IMR-90 (cell line): ENCODE data around the gene SAMM50. TPM values are rescaled to one million over a fixed set of nuclear protein-coding genes. Genes with fewer than 3 reads are reported as not detected.

ENCODE experiments used
- ATAC-seq: fragments of 200-7000 bp; cut with Tn5 transposase; 2 replicates; pipeline ENCODE4 v1.9.1; 2020; ENCODE audit warnings: low read depth, mild to moderate bottlenecking, moderate library complexity
- BruUV-seq: library from RNA; stranded (reverse); fragments of 400-500 nt; replicated peaks from 2 replicates; lab custom pipeline; 2021; lab: Mats Ljungman, UMichigan
- CTCF ChIA-PET: fragments of 300-600 bp; formaldehyde crosslinking; extraction: SDS; loops from one replicate; lab custom pipeline; 2021; ENCODE audit warnings: antibody characterized with exemption; lab: Yijun Ruan, JAX
- POLR2A ChIA-PET: fragments of 300-600 bp; sonication (Branson Sonifier 250); formaldehyde crosslinking; loops from one replicate; lab custom pipeline; 2022; ENCODE audit warnings: antibody characterized with exemption; ENCODE audit not compliant: unreplicated experiment; lab: Charles Lee
- DNase-seq: peaks from one replicate; pipeline ENCODE4 v3.0.0; 2013
- H2AFZ ChIP-seq: replicated peaks from 2 replicates; pipeline ENCODE3; 2013; ENCODE audit warnings: low read length, mild to moderate bottlenecking; ENCODE audit not compliant: poor library complexity
- H2AK5ac ChIP-seq: 2 replicates; pipeline ENCODE4 v1.6.1; 2013; ENCODE audit warnings: low read depth, low read length, inconsistent platforms
- H2AK9ac ChIP-seq: replicated peaks from 2 replicates; pipeline ENCODE3; 2013; ENCODE audit warnings: mild to moderate bottlenecking, low read depth, low read length, moderate library complexity; ENCODE audit not compliant: poor library complexity
- H2BK120ac ChIP-seq: 2 replicates; pipeline ENCODE4 v1.6.1; 2013; ENCODE audit warnings: low read depth, low read length, inconsistent platforms
- H2BK15ac ChIP-seq: 3 replicates; pipeline ENCODE4 v1.6.1; 2013; ENCODE audit warnings: low read depth, low read length, inconsistent platforms
- H2BK20ac ChIP-seq: 2 replicates; pipeline ENCODE4 v1.6.1; 2013; ENCODE audit warnings: low read depth, mild to moderate bottlenecking, inconsistent platforms, low read length, moderate library complexity
- H2BK5ac ChIP-seq: 2 replicates; pipeline ENCODE4 v1.6.1; 2013; ENCODE audit warnings: mild to moderate bottlenecking, low read depth, low read length, inconsistent platforms; ENCODE audit not compliant: poor library complexity, severe bottlenecking
- H3K14ac ChIP-seq: replicated peaks from 2 replicates; pipeline ENCODE4 v1.6.1; 2013; ENCODE audit warnings: low read depth, low read length, inconsistent platforms
- H3K18ac ChIP-seq: 2 replicates; pipeline ENCODE4 v1.6.1; 2013; ENCODE audit warnings: low read depth, low read length, control low read depth
- H3K23ac ChIP-seq: 2 replicates; pipeline ENCODE4 v1.6.1; 2013; ENCODE audit warnings: low read depth, low read length, inconsistent platforms
- H3K27ac ChIP-seq: 2 replicates; pipeline ENCODE4 v1.5.1; 2013; ENCODE audit warnings: mild to moderate bottlenecking, control low read depth, low read length; ENCODE audit not compliant: insufficient read depth
- H3K27me3 ChIP-seq: 2 replicates; pipeline ENCODE4 v1.6.1; 2013; ENCODE audit warnings: low read length; ENCODE audit not compliant: control insufficient read depth, insufficient read depth
- H3K36me3 ChIP-seq: 2 replicates; pipeline ENCODE4 v1.6.1; 2013; ENCODE audit warnings: low read length, mixed read lengths; ENCODE audit not compliant: control insufficient read depth, insufficient read depth
- H3K4ac ChIP-seq: 2 replicates; pipeline ENCODE4 v1.6.1; 2013; ENCODE audit warnings: low read depth, low read length, inconsistent platforms
- H3K4me1 ChIP-seq: 2 replicates; pipeline ENCODE4 v1.6.1; 2013; ENCODE audit warnings: low read length, mixed read lengths; ENCODE audit not compliant: control insufficient read depth, insufficient read depth
- H3K4me2 ChIP-seq: 2 replicates; pipeline ENCODE4 v1.6.1; 2013; ENCODE audit warnings: low read depth, mild to moderate bottlenecking, control low read depth, low read length, moderate library complexity
- H3K4me3 ChIP-seq: 2 replicates; pipeline ENCODE4 v1.5.1; 2013; ENCODE audit warnings: low read depth, mild to moderate bottlenecking, control low read depth, low read length, moderate library complexity; ENCODE audit not compliant: insufficient read depth
- H3K56ac ChIP-seq: 2 replicates; pipeline ENCODE4 v1.6.1; 2013; ENCODE audit warnings: low read length, inconsistent platforms; ENCODE audit not compliant: insufficient read depth; ENCODE audit errors: extremely low read depth
- H3K79me1 ChIP-seq, 2 experiments: 2 replicates each; pipeline ENCODE4 v1.6.1; 2013; ENCODE audit warnings: low read length in 2 of 2, inconsistent platforms in 1 of 2, low read depth in 1 of 2
- H3K9ac ChIP-seq: 2 replicates; pipeline ENCODE4 v1.6.1; 2013; ENCODE audit warnings: low read depth, low read length, control low read depth
- H3K9me1 ChIP-seq: 2 replicates; pipeline ENCODE4 v1.6.1; 2013; ENCODE audit warnings: low read length, inconsistent platforms; ENCODE audit not compliant: insufficient read depth
- H3K9me3 ChIP-seq: 2 replicates; pipeline ENCODE4 v1.6.1; 2013; ENCODE audit warnings: low read length; ENCODE audit not compliant: control insufficient read depth, insufficient read depth
- H4K20me1 ChIP-seq: 2 replicates; pipeline ENCODE4 v1.6.1; 2013; ENCODE audit warnings: low read length, inconsistent platforms; ENCODE audit not compliant: insufficient read depth
- H4K5ac ChIP-seq: 2 replicates; pipeline ENCODE4 v1.6.1; 2013; ENCODE audit warnings: mild to moderate bottlenecking, low read depth, low read length, control low read depth
- H4K8ac ChIP-seq, 2 experiments: 2 replicates each; pipeline ENCODE4 v1.6.1; 2013; ENCODE audit warnings: low read depth in 2 of 2, low read length in 2 of 2, control low read depth in 1 of 2, inconsistent platforms in 1 of 2
- H4K91ac ChIP-seq: 2 replicates; pipeline ENCODE4 v1.6.1; 2013; ENCODE audit warnings: low read depth, low read length, inconsistent platforms; ENCODE audit not compliant: insufficient read depth
- FOS ChIP-seq: fragments of 150-350 bp; IDR thresholded peaks from 2 replicates; pipeline ENCODE4 v1.6.1; 2016; ENCODE audit warnings: low read depth, low read length
- MAFK ChIP-seq: IDR thresholded peaks from 2 replicates; pipeline ENCODE4 v1.6.1; 2012; ENCODE audit warnings: low read depth, low read length, improper control_type of control experiment
- POLR2A ChIP-seq: IDR thresholded peaks from 2 replicates; pipeline ENCODE4 v1.6.1; 2012; ENCODE audit warnings: mild to moderate bottlenecking, low read depth, low read length
- WGBS, 2 experiments: methylation state at CpG; one replicate each; pipeline versions ENCODE4 v1.1.5 to v1.1.7; 2013; ENCODE audit warnings: missing lambda C conversion rate in 2 of 2; ENCODE audit not compliant: insufficient read length in 1 of 2; ENCODE audit errors: extremely low coverage in 2 of 2; 5-methylcytosine and 5-hydroxymethylcytosine counted together
- dilution Hi-C: fragments of 300-500 bp; cut with HindIII; formaldehyde crosslinking; loops from one replicate; pipeline ENCODE4 v1.14.3; 2018; ENCODE audit warnings: low sequenced_read_pairs; ENCODE audit not compliant: unreplicated experiment
- in situ Hi-C: fragments of 300-500 bp; cut with MboI; formaldehyde crosslinking; loops from 3 replicates; pipeline ENCODE4 v1.14.3; 2019; ENCODE audit warnings: low sequenced_read_pairs, inconsistent platforms, mixed read lengths
- intact Hi-C: fragments of 100-400 bp; cut with micrococcal nuclease; formaldehyde crosslinking; loops from 2 replicates; pipeline ENCODE4 v1.10.0; 2022
- polyA plus RNA-seq, 3 experiments: library from polyadenylated mRNA; depleted of rRNA; stranded (reverse); fragments of >200 nt; gene quantifications; 2 replicates each; pipeline ENCODE4 v1.2.3, GENCODE V29; 2012; ENCODE audit warnings: low replicate concordance in 1 of 3
- total RNA-seq: library from RNA; depleted of rRNA; stranded (reverse); fragments of >200 nt; gene quantifications from 2 replicates; pipeline ENCODE4 v1.2.3, GENCODE V29; 2012

The SAMM50 gene
- total and polyA plus RNA-seq, 2 of the 4 experiments (the other 2 are of a cell fraction), result 40.6 to 43.7 TPM

DNA sequence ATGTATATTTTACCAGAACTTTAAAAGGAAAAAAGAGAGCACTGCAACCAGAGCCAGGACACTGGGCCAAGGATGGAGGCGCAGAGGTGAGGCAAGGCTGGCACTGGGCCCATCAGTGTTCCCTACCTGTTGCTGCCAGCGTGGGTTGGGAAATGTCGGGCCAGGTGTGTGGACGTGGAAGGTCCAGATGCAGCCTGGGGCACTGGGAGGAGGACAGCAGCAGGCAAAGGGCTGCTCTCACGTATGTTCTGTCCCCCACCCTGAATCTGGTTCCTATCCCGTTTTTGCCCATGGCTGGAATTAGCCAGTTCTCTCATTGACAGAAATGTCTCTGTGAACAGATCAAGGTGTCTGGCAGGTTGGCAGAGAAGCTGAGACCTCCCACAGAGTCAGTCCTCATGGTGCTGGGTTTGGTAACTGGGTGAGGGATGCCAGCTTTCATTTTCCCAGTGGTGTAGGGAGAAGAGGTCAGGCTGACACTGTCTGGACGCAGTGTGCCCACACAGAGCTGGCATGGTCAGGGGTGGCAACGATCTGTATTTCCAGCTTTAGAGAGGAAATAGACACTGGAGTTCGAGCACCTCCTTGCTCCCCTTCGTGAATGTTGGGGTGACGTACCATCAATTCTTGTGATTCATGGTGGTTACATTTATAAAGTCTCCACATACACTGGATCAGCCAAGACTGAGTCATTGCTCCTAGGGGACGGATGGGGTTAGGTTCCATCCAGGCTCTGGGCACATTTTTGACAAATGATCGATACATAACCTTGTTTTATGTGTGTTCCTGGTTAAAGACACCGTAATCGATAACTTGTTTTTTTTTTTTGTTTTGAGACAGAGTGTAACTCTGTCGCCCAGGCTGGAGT lies 35.9 kb upstream of the SAMM50 start:
- Histone ChIP-seq H3K4ac (peak overlapping the region; percentile 34), H2AK9ac (no peak overlapping the region), H4K20me1 (no peaks in the 10 kb centered on the region), H3K4me1 (peaks cover 39% of the 10 kb centered on the region), H3K4me2 (no peak overlapping the region), H3K27me3 (no peaks in the 10 kb centered on the region), H3K79me1 (0 out of 4 replicates have a peak, but pooled peaks cover 0 to 14% of the 10 kb centered on the region in 2 experiments), H3K27ac (no peak overlapping the region), H3K9ac (no peak overlapping the region), H2BK5ac (peak overlapping the region; percentile 47), H2BK15ac (peak overlapping the region; percentile 83; the same call in 1 of the 3 replicates), H3K4me3 (no peak overlapping the region), H3K14ac (0 out of 2 replicates have a peak overlapping the region, but pooled peaks have one; percentile 7), H3K9me3 (no peaks in the 10 kb centered on the region), H2BK120ac (peak overlapping the region; percentile 44), H4K8ac (peak overlapping the region in 1 of 2 experiments; percentile 58; a peak in 1 of 4 replicates), H4K5ac (peak overlapping the region; percentile 1; the same call in 1 of the 2 replicates), H3K9me1 (peaks cover 29% of the 10 kb centered on the region), H3K36me3 (no peaks in the 10 kb centered on the region), H3K56ac (no peak overlapping the region), H2AK5ac (peak overlapping the region; percentile 84), H3K18ac (peak overlapping the region; percentile 2; the same call in 1 of the 2 replicates), H3K23ac (no peak overlapping the region), H2AFZ (peak overlapping the region; percentile 36), H2BK20ac (peak overlapping the region; percentile 79), H4K91ac (peak overlapping the region; percentile 31)
- ATAC-seq, result no peak
- no TSS peak for BruUV-seq
- ChIA-PET CTCF (interaction anchor here (0.6 kb wide), 1 partner anchor 51 kb away, joined by 4 read pairs; no protein-coding TSS in a partner anchor), POLR2A (no interaction called here)
- TF ChIP-seq MAFK, result no peak
- no peak for TF ChIP-seq POLR2A
- peak; percentile 20; the same call in 1 of the 2 replicates for TF ChIP-seq FOS
- in situ Hi-C loops (no loop called here), intact Hi-C loops (no loop called here), dilution Hi-C loops (no loop called here)
- 84% methylated on average over 6 of the region's 16 CpGs; no CpG with 5 or more reads in 1 of the 2 experiments for WGBS, 2 experiments
- peak; percentile 51 for DNase-seq
